Neural cell (in vitro differentiated cells): ENCODE results near the gene ZDHHC12. TPM values are rescaled to one million over a fixed set of nuclear protein-coding genes. Genes with fewer than 3 reads are reported as not detected.
A peak's percentile ranks its signal among the peaks of the same experiment; 100 is the strongest.

Experiments
- H2AFZ ChIP-seq: fragments of 200-600, 300-800 bp; sonication (generic), shearing (Covaris generic); 2 replicates; pipeline ENCODE4 v1.6.0; 2014; ENCODE audit warnings: low read depth, mild to moderate bottlenecking, antibody characterized with exemption, low read length, moderate library complexity
- H3F3A ChIP-seq: fragments of 200-600 bp; shearing (Covaris generic); 2 replicates; pipeline ENCODE4 v1.6.1; 2016; ENCODE audit warnings: mild to moderate bottlenecking, moderate library complexity, mixed read lengths, antibody characterized with exemption, low read length; ENCODE audit not compliant: insufficient read depth, poor library complexity, severe bottlenecking
- H3K27ac ChIP-seq: fragments of 200-600, 300-800 bp; sonication (generic), shearing (Covaris generic); 2 replicates; pipeline ENCODE4 v1.5.1; 2014; ENCODE audit warnings: mild to moderate bottlenecking, low read length, moderate library complexity
- H3K27me3 ChIP-seq: fragments of 300-800, 200-600 bp; sonication (generic), shearing (Covaris generic); 2 replicates; pipeline ENCODE4 v1.6.0; 2014; ENCODE audit warnings: mild to moderate bottlenecking, low read depth, low read length, moderate library complexity; ENCODE audit not compliant: insufficient read depth
- H3K36me3 ChIP-seq: fragments of 300-800, 200-600 bp; sonication (generic), shearing (Covaris generic); 2 replicates; pipeline ENCODE4 v1.5.1; 2014; ENCODE audit warnings: mild to moderate bottlenecking, antibody characterized with exemption, low read length, moderate library complexity; ENCODE audit not compliant: insufficient read depth
- H3K4me2 ChIP-seq: fragments of 300-800, 200-600 bp; sonication (generic), shearing (Covaris generic); 2 replicates; pipeline ENCODE4 v1.6.0; 2014; ENCODE audit warnings: mild to moderate bottlenecking, low read length
- H3K4me3 ChIP-seq: fragments of 300-800, 200-600 bp; sonication (generic), shearing (Covaris generic); 2 replicates; pipeline ENCODE4 v1.5.1; 2014; ENCODE audit warnings: mild to moderate bottlenecking, low read length, moderate library complexity
- H3K79me2 ChIP-seq: fragments of 200-600 bp; shearing (Covaris generic); replicated peaks from 2 replicates; pipeline ENCODE4 v1.6.0; 2014; ENCODE audit warnings: mild to moderate bottlenecking, low read length, moderate library complexity; ENCODE audit not compliant: insufficient read depth
- H3K9ac ChIP-seq: fragments of 300-800, 200-600 bp; sonication (generic), shearing (Covaris generic); 2 replicates; pipeline ENCODE4 v1.6.1; 2016; ENCODE audit warnings: mild to moderate bottlenecking, low read length, mixed read lengths
- H3K9me2 ChIP-seq: fragments of 200-600 bp; shearing (Covaris generic); 2 replicates; pipeline ENCODE4 v1.6.1; 2016; ENCODE audit warnings: mild to moderate bottlenecking, low read length, mixed read lengths; ENCODE audit not compliant: insufficient read depth
- H3K9me3 ChIP-seq: fragments of 200-600, 300-800 bp; sonication (generic), shearing (Covaris generic); 2 replicates; pipeline ENCODE4 v1.6.1; 2016; ENCODE audit warnings: mild to moderate bottlenecking, mixed run types, low read length, moderate library complexity, mixed read lengths
- H4K20me1 ChIP-seq: fragments of 200-600 bp; shearing (Covaris generic); 2 replicates; pipeline ENCODE4 v1.6.1; 2016; ENCODE audit warnings: mild to moderate bottlenecking, mixed run types; ENCODE audit not compliant: insufficient read depth
- CTCF ChIP-seq: fragments of 450-650 bp; IDR thresholded peaks from 2 replicates; pipeline ENCODE4 v1.5.1; 2014; ENCODE audit warnings: antibody characterized with exemption, mild to moderate bottlenecking, moderate library complexity; ENCODE audit not compliant: poor library complexity, severe bottlenecking
- EP300 ChIP-seq: fragments of 450-650 bp; conservative IDR thresholded peaks from 2 replicates; pipeline ENCODE4 v1.6.1; 2014; ENCODE audit warnings: antibody characterized with exemption, mild to moderate bottlenecking, moderate library complexity; ENCODE audit not compliant: poor library complexity, severe bottlenecking
- EZH2 ChIP-seq: fragments of 200-600, 300-800 bp; shearing (Covaris generic), sonication (generic); IDR thresholded peaks from 2 replicates; pipeline ENCODE4 v1.6.1; 2014; ENCODE audit warnings: antibody characterized with exemption, low read length, borderline replicate concordance, mild to moderate bottlenecking; ENCODE audit not compliant: insufficient read depth, poor library complexity, severe bottlenecking
- MXI1 ChIP-seq: fragments of 450-650 bp; conservative IDR thresholded peaks from 2 replicates; pipeline ENCODE4 v1.6.1; 2014; ENCODE audit warnings: antibody characterized with exemption, mild to moderate bottlenecking; ENCODE audit not compliant: poor library complexity, severe bottlenecking
- POLR2AphosphoS5 ChIP-seq: IDR thresholded peaks from 2 replicates; pipeline ENCODE4 v1.6.1; 2012
- RAD21 ChIP-seq: fragments of 450-650 bp; conservative IDR thresholded peaks from 2 replicates; pipeline ENCODE4 v1.6.1; 2014; ENCODE audit warnings: antibody characterized with exemption, mild to moderate bottlenecking, moderate library complexity
- REST ChIP-seq: IDR thresholded peaks from 2 replicates; pipeline ENCODE4 v1.6.1; 2012; ENCODE audit warnings: borderline replicate concordance
- SMC3 ChIP-seq: fragments of 450-650 bp; conservative IDR thresholded peaks from 2 replicates; pipeline ENCODE4 v1.6.1; 2014; ENCODE audit warnings: antibody characterized with exemption, mild to moderate bottlenecking, moderate library complexity; ENCODE audit not compliant: poor library complexity
- TAF1 ChIP-seq: IDR thresholded peaks from 2 replicates; pipeline ENCODE4 v1.6.1; 2012; ENCODE audit warnings: low read depth
- polyA plus RNA-seq: library from polyadenylated mRNA; depleted of rRNA; stranded (reverse); fragments of >200 nt; gene quantifications from 2 replicates; pipeline ENCODE4 v1.2.3, GENCODE V29; 2014

Gene ZDHHC12
- polyA plus RNA-seq, 1 donor from 2014 or later, result 0.09 TPM

GRCh38 chr9:128684325-128685199 lies 39.4 kb downstream of the ZDHHC12 start:
- H2AFZ ChIP-seq, result no peak overlapping the region
- H4K20me1 ChIP-seq, result no peaks in the 10 kb centered on the region

GRCh38 chr9:128684065-128684324 lies 39.9 kb downstream of the ZDHHC12 start:
- Histone ChIP-seq H3K4me2 (no peak overlapping the region), H2AFZ (no peak overlapping the region), H3K36me3 (no peaks in the 10 kb centered on the region), H3F3A (no peaks in the 10 kb centered on the region), H3K9me2 (no peaks in the 10 kb centered on the region), H3K9ac (no peak overlapping the region), H3K9me3 (no peaks in the 10 kb centered on the region), H3K27me3 (no peaks in the 10 kb centered on the region), H4K20me1 (no peaks in the 10 kb centered on the region), H3K27ac (no peak overlapping the region), H3K79me2 (no peaks in the 10 kb centered on the region), H3K4me3 (peak overlapping the region; percentile 39)
- TF ChIP-seq POLR2AphosphoS5 (no peak), MXI1 (no peak), REST (no peak), SMC3 (no peak), EZH2 (no peak), EP300 (no peak), TAF1 (no peak), RAD21 (no peak), CTCF (no peak)

More at GRCh38 chr9:128684325-128685199, 39.4 kb downstream of the ZDHHC12 start:
- Histone ChIP-seq H3K9me2 (no peaks in the 10 kb centered on the region), H3K9ac (no peak overlapping the region), H3K79me2 (no peaks in the 10 kb centered on the region), H3K9me3 (no peaks in the 10 kb centered on the region), H3K27ac (no peak overlapping the region), H3K36me3 (no peaks in the 10 kb centered on the region), H3F3A (no peaks in the 10 kb centered on the region), H3K4me3 (no peak overlapping the region), H3K27me3 (no peaks in the 10 kb centered on the region), H3K4me2 (no peak overlapping the region)
- TF ChIP-seq REST, result no peak
- TF ChIP-seq SMC3, result no peak
- TF ChIP-seq EZH2, result no peak
- TF ChIP-seq MXI1, result no peak
- TF ChIP-seq POLR2AphosphoS5, result no peak
